Kidney epithelial cell (primary cell): Measurements from ENCODE around the gene PCDHAC1. TPM values are rescaled to one million over a fixed set of nuclear protein-coding genes. Genes with fewer than 3 reads are reported as not detected.
A peak's percentile ranks its signal among the peaks of the same experiment; 100 is the strongest.

Experiments used
- DNase-seq: peaks from one replicate; pipeline ENCODE4 v3.0.0-alpha.2; 2010; ENCODE audit warnings: low read depth
- H3K27me3 ChIP-seq: 2 replicates; pipeline ENCODE4 v1.6.0; 2011; ENCODE audit warnings: low read length; ENCODE audit not compliant: control insufficient read depth, insufficient read depth
- H3K36me3 ChIP-seq: 2 replicates; pipeline ENCODE4 v1.5.1; 2011; ENCODE audit warnings: low read length; ENCODE audit not compliant: control insufficient read depth, insufficient read depth
- H3K4me3 ChIP-seq: 2 replicates; pipeline ENCODE4 v1.5.1; 2011; ENCODE audit warnings: low read depth, mild to moderate bottlenecking, control low read depth, low read length
- total RNA-seq: library from RNA; depleted of rRNA; stranded (reverse); fragments of >200 nt; gene quantifications from 2 replicates; pipeline ENCODE4 v1.2.3, GENCODE V29; 2015
- TF ChIP-seq, protein P1 (sequence below): IDR thresholded peaks from 2 replicates; pipeline ENCODE4 v1.5.1; 2011; ENCODE audit warnings: mild to moderate bottlenecking, moderate library complexity, low read length, control low read depth, inconsistent platforms; ENCODE audit not compliant: insufficient read depth, poor library complexity, severe bottlenecking

Gene PCDHAC1
- total RNA-seq, 1 donor from 2014 or later: 0.17 TPM

DNA sequence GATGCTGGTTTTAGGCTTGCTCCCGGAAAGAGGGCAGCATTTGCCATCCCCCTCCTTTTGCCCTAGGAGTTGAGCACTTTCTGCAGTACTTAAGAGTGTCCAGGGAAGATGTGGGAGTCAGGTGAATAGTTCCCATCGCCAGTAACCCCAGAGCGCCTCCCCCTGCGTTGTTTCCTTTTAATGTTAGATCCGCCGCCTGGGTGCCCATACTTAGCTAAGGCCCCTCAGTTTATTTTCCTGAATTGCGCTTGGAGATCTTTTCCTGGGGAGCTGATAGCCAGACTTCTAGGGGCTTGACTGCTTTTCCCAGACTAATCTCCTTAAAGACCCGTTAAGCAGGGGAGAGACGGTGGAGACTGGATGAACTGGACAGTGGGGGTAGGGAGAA is 39.8 kb downstream of the PCDHAC1 start:
- Histone ChIP-seq H3K27me3 (peaks cover 26% of the 10 kb centered on the region), H3K4me3 (peak overlapping the region; percentile 44), H3K36me3 (no peaks in the 10 kb centered on the region)
- no peak for DNase-seq
- TF ChIP-seq, protein P1, sequence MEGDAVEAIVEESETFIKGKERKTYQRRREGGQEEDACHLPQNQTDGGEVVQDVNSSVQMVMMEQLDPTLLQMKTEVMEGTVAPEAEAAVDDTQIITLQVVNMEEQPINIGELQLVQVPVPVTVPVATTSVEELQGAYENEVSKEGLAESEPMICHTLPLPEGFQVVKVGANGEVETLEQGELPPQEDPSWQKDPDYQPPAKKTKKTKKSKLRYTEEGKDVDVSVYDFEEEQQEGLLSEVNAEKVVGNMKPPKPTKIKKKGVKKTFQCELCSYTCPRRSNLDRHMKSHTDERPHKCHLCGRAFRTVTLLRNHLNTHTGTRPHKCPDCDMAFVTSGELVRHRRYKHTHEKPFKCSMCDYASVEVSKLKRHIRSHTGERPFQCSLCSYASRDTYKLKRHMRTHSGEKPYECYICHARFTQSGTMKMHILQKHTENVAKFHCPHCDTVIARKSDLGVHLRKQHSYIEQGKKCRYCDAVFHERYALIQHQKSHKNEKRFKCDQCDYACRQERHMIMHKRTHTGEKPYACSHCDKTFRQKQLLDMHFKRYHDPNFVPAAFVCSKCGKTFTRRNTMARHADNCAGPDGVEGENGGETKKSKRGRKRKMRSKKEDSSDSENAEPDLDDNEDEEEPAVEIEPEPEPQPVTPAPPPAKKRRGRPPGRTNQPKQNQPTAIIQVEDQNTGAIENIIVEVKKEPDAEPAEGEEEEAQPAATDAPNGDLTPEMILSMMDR: no peak

DNA sequence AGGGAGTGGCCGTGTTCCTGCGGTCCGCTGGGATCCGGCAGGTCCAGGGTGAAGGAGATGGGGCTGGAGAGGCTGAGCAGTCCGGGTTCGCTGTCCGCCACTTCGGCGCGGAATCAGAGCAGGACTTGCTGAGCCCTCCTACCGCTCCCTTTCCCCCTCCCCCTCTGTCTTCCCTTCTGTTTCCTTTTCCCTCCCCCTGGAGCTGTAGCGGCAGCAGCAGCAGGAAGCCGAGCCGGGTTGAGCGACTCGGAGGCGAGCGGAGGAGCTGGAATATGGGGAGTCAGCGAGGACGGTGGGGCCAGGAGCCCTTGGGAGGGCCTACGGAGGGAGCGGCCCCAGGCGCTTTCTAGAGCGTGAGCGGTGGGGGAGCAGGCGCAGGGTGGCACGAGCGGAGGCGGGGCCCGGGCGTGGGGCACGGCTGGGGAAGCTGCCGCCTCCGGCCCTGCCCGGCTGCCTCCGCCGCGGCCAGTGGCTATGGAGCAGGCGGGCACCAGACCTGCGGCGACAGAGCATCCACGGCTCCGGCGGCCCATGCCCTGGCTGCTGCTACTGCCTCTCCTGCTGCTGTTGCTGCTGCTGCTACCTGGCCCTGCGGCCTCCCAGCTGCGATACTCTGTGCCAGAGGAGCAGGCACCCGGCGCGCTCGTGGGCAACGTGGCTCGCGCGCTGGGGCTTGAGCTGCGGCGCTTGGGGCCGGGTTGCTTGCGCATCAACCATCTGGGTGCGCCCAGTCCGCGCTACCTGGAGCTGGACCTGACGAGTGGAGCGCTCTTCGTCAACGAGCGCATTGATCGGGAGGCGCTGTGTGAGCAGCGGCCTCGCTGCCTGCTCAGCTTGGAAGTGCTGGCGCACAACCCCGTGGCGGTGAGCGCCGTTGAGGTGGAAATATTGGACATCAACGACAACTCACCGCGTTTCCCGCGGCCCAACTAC is 40.5 kb downstream of the PCDHAC1 start, which contains the start of gene PCDHAC2:
Gene PCDHAC2, plus strand, starts transcription at position 184 of the 933 bp plus-strand sequence. Its CDS starts 291 bp downstream, at position 475.
- no peaks in the 10 kb centered on the region for H3K36me3 ChIP-seq
- peak within 1 kb of the TSS; percentile 44 for H3K4me3 ChIP-seq
- peaks cover 26% of the 10 kb centered on the region for H3K27me3 ChIP-seq
- DNase-seq: no peak
- TF ChIP-seq, protein P1: no peak

DNA sequence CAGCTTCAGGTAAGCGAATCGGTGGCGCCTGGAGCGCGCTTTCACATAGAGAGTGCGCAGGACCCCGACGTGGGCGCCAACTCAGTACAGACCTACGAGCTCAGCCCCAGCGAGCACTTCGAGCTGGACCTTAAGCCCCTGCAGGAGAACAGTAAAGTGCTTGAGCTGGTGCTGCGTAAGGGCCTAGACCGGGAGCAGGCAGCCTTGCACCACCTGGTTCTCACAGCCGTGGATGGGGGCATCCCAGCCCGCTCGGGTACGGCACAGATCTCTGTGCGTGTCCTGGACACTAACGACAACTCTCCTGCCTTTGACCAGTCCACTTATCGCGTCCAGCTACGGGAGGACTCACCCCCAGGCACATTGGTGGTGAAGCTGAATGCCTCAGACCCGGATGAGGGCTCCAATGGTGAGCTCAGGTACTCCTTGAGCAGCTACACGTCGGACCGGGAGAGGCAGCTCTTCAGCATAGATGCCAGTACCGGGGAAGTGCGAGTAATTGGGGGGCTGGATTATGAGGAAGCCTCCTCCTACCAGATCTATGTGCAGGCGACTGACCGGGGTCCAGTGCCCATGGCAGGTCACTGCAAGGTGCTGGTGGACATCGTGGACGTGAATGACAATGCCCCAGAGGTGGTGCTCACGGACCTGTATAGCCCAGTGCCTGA is 41.3 kb downstream of the PCDHAC1 start:
- H3K4me3 ChIP-seq: no peak overlapping the region
- H3K27me3 ChIP-seq: peaks cover 26% of the 10 kb centered on the region
- H3K36me3 ChIP-seq: no peaks in the 10 kb centered on the region
- DNase-seq: no peak
- TF ChIP-seq, protein P1: no peak

DNA sequence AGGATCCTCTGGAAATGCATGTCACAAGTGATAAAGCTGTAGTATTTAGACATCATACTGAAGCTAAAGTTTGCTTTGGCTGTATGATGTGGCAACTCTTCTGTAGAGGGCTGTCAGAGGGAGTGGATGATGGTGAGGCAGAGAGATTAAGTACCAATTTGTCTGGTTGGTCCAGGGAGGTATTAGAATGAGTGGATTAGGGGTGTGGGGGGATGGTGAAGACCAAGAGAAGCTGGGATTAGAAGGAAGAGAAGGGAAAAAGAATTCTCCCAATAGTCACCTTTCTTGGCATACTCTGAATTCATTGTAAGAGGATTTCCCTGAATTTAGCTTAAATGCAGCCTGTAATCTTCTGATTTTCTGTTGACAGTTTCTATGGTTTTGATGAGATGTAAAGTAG is 43.8 kb downstream of the PCDHAC1 start:
- TF ChIP-seq, protein P1: no peak
- DNase-seq: no peak
- no peaks in the 10 kb centered on the region for H3K36me3 ChIP-seq
- H3K27me3 ChIP-seq: peaks cover 26% of the 10 kb centered on the region
- H3K4me3 ChIP-seq: no peak overlapping the region

DNA sequence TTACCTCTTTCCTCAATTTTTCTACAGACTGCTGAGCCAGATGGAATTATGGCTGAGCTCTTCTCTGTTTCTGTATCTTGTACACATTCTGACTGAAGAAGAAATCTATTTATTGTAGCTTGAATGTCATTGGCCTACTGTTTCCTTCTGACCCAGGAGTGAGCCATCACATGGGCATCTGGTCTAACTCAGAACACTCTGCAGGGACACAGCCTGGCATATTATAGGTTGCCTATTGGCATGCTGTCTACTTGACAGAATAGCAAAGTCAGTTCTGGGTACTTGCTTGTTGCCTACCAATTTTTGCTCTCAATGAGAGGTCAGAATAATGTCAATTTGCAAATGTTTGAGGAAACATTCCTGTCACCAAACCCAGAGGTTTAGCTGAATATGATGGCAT is 47.5 kb downstream of the PCDHAC1 start:
- Histone ChIP-seq H3K36me3 (no peaks in the 10 kb centered on the region), H3K27me3 (peaks cover 3% of the 10 kb centered on the region), H3K4me3 (no peak overlapping the region)
- TF ChIP-seq, protein P1: no peak
- DNase-seq: no peak
